Endothelial cell of umbilical vein (primary cell): ENCODE data around the gene ANO7. TPM values are rescaled to one million over a fixed set of nuclear protein-coding genes. Genes with fewer than 3 reads are reported as not detected.

Experiments used
- BruUV-seq: library from RNA; stranded (reverse); fragments of 400-500 nt; replicated peaks from 2 replicates; lab custom pipeline; 2021; lab: Mats Ljungman, UMichigan
- CTCF ChIA-PET: fragments of 300-600, 350-600 bp; sonication (Branson Sonifier 250); formaldehyde crosslinking; loops from one replicate; lab custom pipeline; 2021; ENCODE audit warnings: antibody characterized with exemption, inconsistent platforms; lab: Charles Lee
- POLR2A ChIA-PET: fragments of 300-600, 350-600 bp; sonication (Branson Sonifier 250); formaldehyde crosslinking; loops from one replicate; lab custom pipeline; 2021; ENCODE audit warnings: antibody characterized with exemption, inconsistent platforms; lab: Charles Lee
- DNase-seq: peaks from one replicate; pipeline ENCODE4 v3.0.0-alpha.2; 2011; ENCODE audit warnings: low read depth, low spot score
- FAIRE-seq: peaks from 2 replicates; lab custom pipeline; 2011; peaks lifted over from hg19 to GRCh38; lab: Jason Lieb, UNC
- H2AFZ ChIP-seq: 2 replicates; pipeline ENCODE4 v1.6.0; 2012; ENCODE audit warnings: low read depth, low read length, control low read depth, inconsistent platforms
- H3K27ac ChIP-seq: 2 replicates; pipeline ENCODE4 v1.5.1; 2011; ENCODE audit warnings: low read depth, mild to moderate bottlenecking, control low read depth, low read length, moderate library complexity; ENCODE audit not compliant: insufficient read depth
- H3K27me3 ChIP-seq, 2 experiments: 2 replicates each; pipeline versions ENCODE4 v1.6.0 to v1.6.1; 2011; ENCODE audit warnings: low read length in 2 of 2, mixed read lengths in 1 of 2; ENCODE audit not compliant: control insufficient read depth in 2 of 2, insufficient read depth in 2 of 2
- H3K36me3 ChIP-seq, 2 experiments: 2 replicates in 1 of 2; 3 replicates in 1 of 2; pipeline ENCODE4 v1.5.1; 2011; ENCODE audit warnings: low read length in 2 of 2, mild to moderate bottlenecking in 1 of 2, moderate library complexity in 1 of 2; ENCODE audit not compliant: control insufficient read depth in 2 of 2, insufficient read depth in 2 of 2; ENCODE audit errors: extremely low read depth in 1 of 2
- H3K4me1 ChIP-seq: 3 replicates; pipeline ENCODE4 v1.5.1; 2011; ENCODE audit warnings: mild to moderate bottlenecking, low read length; ENCODE audit not compliant: control insufficient read depth, insufficient read depth; ENCODE audit errors: extremely low read depth
- H3K4me2 ChIP-seq: 2 replicates; pipeline ENCODE4 v1.6.1; 2011; ENCODE audit warnings: low read length, control low read depth, mixed read lengths; ENCODE audit not compliant: insufficient read depth
- H3K4me3 ChIP-seq, 3 experiments: fragments of 200-600 bp in 1 of 3; sonication (generic), shearing (Covaris generic) in 1 of 3; replicated peaks in 1 of 3; 2 replicates each; pipeline ENCODE4 v1.5.1; 2011 to 2016; ENCODE audit warnings: control low read depth in 3 of 3, low read length in 3 of 3, mild to moderate bottlenecking in 2 of 3, inconsistent platforms in 1 of 3, low read depth in 1 of 3, moderate library complexity in 1 of 3; ENCODE audit not compliant: insufficient read depth in 1 of 3
- H3K79me2 ChIP-seq: 2 replicates; pipeline ENCODE4 v1.6.0; 2012; ENCODE audit warnings: low read length, inconsistent platforms; ENCODE audit not compliant: control insufficient read depth, insufficient read depth
- H3K9ac ChIP-seq: replicated peaks from 2 replicates; pipeline ENCODE3; 2011; ENCODE audit warnings: low read length, control low read depth; ENCODE audit not compliant: insufficient read depth; ENCODE audit errors: extremely low read depth
- H3K9me1 ChIP-seq: replicated peaks from 3 replicates; pipeline ENCODE4 v1.6.0; 2011; ENCODE audit warnings: mild to moderate bottlenecking, low read length; ENCODE audit not compliant: control insufficient read depth, insufficient read depth; ENCODE audit errors: extremely low read depth
- H3K9me3 ChIP-seq: replicated peaks from 2 replicates; pipeline ENCODE4 v1.5.1; 2012; ENCODE audit warnings: low read length, inconsistent platforms; ENCODE audit not compliant: control insufficient read depth, insufficient read depth
- H4K20me1 ChIP-seq: replicated peaks from 2 replicates; pipeline ENCODE3; 2011; ENCODE audit warnings: mild to moderate bottlenecking, low read length; ENCODE audit not compliant: control insufficient read depth, insufficient read depth; ENCODE audit errors: extremely low read depth
- EZH2 ChIP-seq: IDR thresholded peaks from 2 replicates; pipeline ENCODE4 v1.6.1; 2012; ENCODE audit warnings: borderline replicate concordance, low read depth, mild to moderate bottlenecking, moderate library complexity, low read length, inconsistent platforms; ENCODE audit not compliant: severe bottlenecking
- FOS ChIP-seq: IDR thresholded peaks from 2 replicates; pipeline ENCODE4 v1.6.1; 2011; ENCODE audit warnings: mild to moderate bottlenecking, low read length, moderate library complexity, borderline replicate concordance; ENCODE audit not compliant: insufficient read depth
- GATA2 ChIP-seq: IDR thresholded peaks from 2 replicates; pipeline ENCODE4 v1.7.0; 2011; ENCODE audit warnings: low read depth, mild to moderate bottlenecking, moderate library complexity, mixed read lengths, low read length; ENCODE audit not compliant: insufficient read length, insufficient read depth
- JUN ChIP-seq: IDR thresholded peaks from 2 replicates; pipeline ENCODE4 v1.6.1; 2011; ENCODE audit warnings: borderline replicate concordance, low read depth; ENCODE audit not compliant: insufficient read length, insufficient read depth
- MYC ChIP-seq: IDR thresholded peaks from one replicate; pipeline ENCODE4 v1.6.1; 2011; ENCODE audit warnings: mild to moderate bottlenecking, low read depth, low read length
- POLR2A ChIP-seq: IDR thresholded peaks from 2 replicates; pipeline ENCODE4 v1.6.1; 2012; ENCODE audit warnings: low read depth, mild to moderate bottlenecking, control low read depth, low read length
- POLR2AphosphoS5 ChIP-seq: IDR thresholded peaks from 2 replicates; pipeline ENCODE4 v1.6.1; 2012; ENCODE audit warnings: low read depth, mild to moderate bottlenecking, control low read depth, low read length, moderate library complexity; ENCODE audit not compliant: insufficient read depth
- dilution Hi-C: fragments of 300-500 bp; cut with MboI; formaldehyde crosslinking; loops from one replicate; pipeline ENCODE4 v1.15.0; 2019; ENCODE audit warnings: low sequenced_read_pairs; ENCODE audit not compliant: extremely low pct_ligation_motif_present
- intact Hi-C: fragments of 100-400 bp; cut with micrococcal nuclease; formaldehyde crosslinking; loops from one replicate; pipeline ENCODE4 v1.10.0; 2022
- polyA plus RNA-seq, 4 experiments: library from polyadenylated mRNA; depleted of rRNA in 3 of 4; stranded (reverse) in 3 of 4; unstranded in 1 of 4; fragments of >200 nt; gene quantifications; 2 replicates each; pipeline versions ENCODE4 v1.2.1 to v1.2.3, GENCODE V29; 2011 to 2012; ENCODE audit warnings: missing spikeins in 1 of 4
- total RNA-seq: library from RNA; stranded (reverse); gene quantifications from 2 replicates; pipeline ENCODE4 v1.2.3, GENCODE V29; 2021
- TF ChIP-seq, protein P1 (sequence below): IDR thresholded peaks from 2 replicates; pipeline ENCODE4 v1.6.1; 2011; ENCODE audit not compliant: insufficient read depth, insufficient read length
- TF ChIP-seq, protein P2 (sequence below), 2 donors: IDR thresholded peaks; 1 replicate in 1 of 2; 2 replicates in 1 of 2; pipeline ENCODE4 v1.5.1; 2011; ENCODE audit warnings: low read length in 2 of 2, mild to moderate bottlenecking in 2 of 2, moderate library complexity in 2 of 2, control low read depth in 1 of 2, inconsistent platforms in 1 of 2, low read depth in 1 of 2; ENCODE audit not compliant: insufficient read depth in 1 of 2; ENCODE audit errors: extremely low read depth in 1 of 2

The ANO7 gene
- total and polyA plus RNA-seq, 2 donors (not counting 3 experiments of a cell fraction or from before 2014, with no cell fraction given), result 0.81 to 2.5 TPM

DNA sequence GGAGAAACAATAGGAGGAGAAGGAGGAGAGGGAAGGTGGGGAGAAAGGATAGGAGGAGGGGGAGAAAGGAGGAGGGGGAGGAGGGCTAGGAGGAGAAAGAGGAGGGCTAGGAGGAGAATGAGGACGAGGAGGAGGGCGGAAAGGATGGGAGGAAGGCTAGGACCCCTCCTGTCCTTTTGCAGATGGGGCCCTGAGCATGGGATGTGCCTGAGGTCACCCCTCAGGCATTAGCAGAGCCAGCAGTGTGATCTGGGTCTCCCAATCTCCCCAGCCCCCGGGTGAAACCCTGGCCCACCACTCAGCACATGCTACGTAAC, 601 bp upstream of the ANO7 start:
- Histone ChIP-seq H3K4me2 (no peak overlapping the region), H3K4me3 (no peak overlapping the region), H3K27me3 (no peaks in the 10 kb centered on the region), H3K4me1 (no peaks in the 10 kb centered on the region), H3K27ac (no peak overlapping the region), H3K9ac (no peak overlapping the region), H2AFZ (no peak overlapping the region), H3K36me3 (peaks cover 0 to 2% of the 10 kb centered on the region in 2 experiments), H3K9me1 (no peaks in the 10 kb centered on the region), H4K20me1 (no peaks in the 10 kb centered on the region), H3K9me3 (no peaks in the 10 kb centered on the region), H3K79me2 (no peaks in the 10 kb centered on the region)
- FAIRE-seq (no peak), DNase-seq (no peak)
- intact Hi-C loops, result no loop called here
- BruUV-seq, result no TSS peak
- dilution Hi-C loops, result no loop called here
- ChIA-PET POLR2A (no interaction called here), CTCF (no interaction called here)
- TF ChIP-seq POLR2AphosphoS5, result no peak
- TF ChIP-seq MYC, result no peak
- TF ChIP-seq, protein P1, sequence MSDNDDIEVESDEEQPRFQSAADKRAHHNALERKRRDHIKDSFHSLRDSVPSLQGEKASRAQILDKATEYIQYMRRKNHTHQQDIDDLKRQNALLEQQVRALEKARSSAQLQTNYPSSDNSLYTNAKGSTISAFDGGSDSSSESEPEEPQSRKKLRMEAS, result no peak
- no peak for TF ChIP-seq JUN
- no peak for TF ChIP-seq EZH2
- TF ChIP-seq FOS, result no peak
- no peak for TF ChIP-seq POLR2A
- no peak for TF ChIP-seq GATA2
- TF ChIP-seq, protein P2, sequence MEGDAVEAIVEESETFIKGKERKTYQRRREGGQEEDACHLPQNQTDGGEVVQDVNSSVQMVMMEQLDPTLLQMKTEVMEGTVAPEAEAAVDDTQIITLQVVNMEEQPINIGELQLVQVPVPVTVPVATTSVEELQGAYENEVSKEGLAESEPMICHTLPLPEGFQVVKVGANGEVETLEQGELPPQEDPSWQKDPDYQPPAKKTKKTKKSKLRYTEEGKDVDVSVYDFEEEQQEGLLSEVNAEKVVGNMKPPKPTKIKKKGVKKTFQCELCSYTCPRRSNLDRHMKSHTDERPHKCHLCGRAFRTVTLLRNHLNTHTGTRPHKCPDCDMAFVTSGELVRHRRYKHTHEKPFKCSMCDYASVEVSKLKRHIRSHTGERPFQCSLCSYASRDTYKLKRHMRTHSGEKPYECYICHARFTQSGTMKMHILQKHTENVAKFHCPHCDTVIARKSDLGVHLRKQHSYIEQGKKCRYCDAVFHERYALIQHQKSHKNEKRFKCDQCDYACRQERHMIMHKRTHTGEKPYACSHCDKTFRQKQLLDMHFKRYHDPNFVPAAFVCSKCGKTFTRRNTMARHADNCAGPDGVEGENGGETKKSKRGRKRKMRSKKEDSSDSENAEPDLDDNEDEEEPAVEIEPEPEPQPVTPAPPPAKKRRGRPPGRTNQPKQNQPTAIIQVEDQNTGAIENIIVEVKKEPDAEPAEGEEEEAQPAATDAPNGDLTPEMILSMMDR (IDR thresholded peaks at IDR 0.05; ENCODE audit: extremely low read depth in 1 of 2, insufficient read depth in 1 of 2, low read depth in 1 of 2, low read length in 2 of 2), result no peak
